Measurements from ENCODE around the gene ATP2C2. TPM values are rescaled to one million over a fixed set of nuclear protein-coding genes. Genes with fewer than 3 reads are reported as not detected.
"Not testable (repeated sequence)": the region's sequence is repeated elsewhere in the genome, so short reads cannot be mapped to it uniquely, and the experiment has no call there.

The ATP2C2 gene, protein sequence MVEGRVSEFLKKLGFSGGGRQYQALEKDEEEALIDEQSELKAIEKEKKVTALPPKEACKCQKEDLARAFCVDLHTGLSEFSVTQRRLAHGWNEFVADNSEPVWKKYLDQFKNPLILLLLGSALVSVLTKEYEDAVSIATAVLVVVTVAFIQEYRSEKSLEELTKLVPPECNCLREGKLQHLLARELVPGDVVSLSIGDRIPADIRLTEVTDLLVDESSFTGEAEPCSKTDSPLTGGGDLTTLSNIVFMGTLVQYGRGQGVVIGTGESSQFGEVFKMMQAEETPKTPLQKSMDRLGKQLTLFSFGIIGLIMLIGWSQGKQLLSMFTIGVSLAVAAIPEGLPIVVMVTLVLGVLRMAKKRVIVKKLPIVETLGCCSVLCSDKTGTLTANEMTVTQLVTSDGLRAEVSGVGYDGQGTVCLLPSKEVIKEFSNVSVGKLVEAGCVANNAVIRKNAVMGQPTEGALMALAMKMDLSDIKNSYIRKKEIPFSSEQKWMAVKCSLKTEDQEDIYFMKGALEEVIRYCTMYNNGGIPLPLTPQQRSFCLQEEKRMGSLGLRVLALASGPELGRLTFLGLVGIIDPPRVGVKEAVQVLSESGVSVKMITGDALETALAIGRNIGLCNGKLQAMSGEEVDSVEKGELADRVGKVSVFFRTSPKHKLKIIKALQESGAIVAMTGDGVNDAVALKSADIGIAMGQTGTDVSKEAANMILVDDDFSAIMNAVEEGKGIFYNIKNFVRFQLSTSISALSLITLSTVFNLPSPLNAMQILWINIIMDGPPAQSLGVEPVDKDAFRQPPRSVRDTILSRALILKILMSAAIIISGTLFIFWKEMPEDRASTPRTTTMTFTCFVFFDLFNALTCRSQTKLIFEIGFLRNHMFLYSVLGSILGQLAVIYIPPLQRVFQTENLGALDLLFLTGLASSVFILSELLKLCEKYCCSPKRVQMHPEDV
- polyA plus RNA-seq (ENCODE audit: insufficient read length in 10 of 10): 1 to 10 TPM in 3 of 10 donors, under 1 TPM in 7; 0.27 to 1.9 (median 0.44) TPM
- long read RNA-seq, donor 1: 0 reads
- long read RNA-seq, donor 2: 0 reads
- long read RNA-seq, donor 3: 0 reads
- long read RNA-seq, donor 4: 0 reads
- long read RNA-seq, donor 5: 0 reads
- long read RNA-seq, donor 6, partial matches to known transcripts: 0 of 1 reads
- long read RNA-seq, donor 6, other reads (novel, unspliced or antisense): 0 of 1 reads
- long read RNA-seq, donor 7: 0 reads
- long read RNA-seq, donor 8: 0 reads
- long read RNA-seq, donor 9: 0 reads

DNA sequence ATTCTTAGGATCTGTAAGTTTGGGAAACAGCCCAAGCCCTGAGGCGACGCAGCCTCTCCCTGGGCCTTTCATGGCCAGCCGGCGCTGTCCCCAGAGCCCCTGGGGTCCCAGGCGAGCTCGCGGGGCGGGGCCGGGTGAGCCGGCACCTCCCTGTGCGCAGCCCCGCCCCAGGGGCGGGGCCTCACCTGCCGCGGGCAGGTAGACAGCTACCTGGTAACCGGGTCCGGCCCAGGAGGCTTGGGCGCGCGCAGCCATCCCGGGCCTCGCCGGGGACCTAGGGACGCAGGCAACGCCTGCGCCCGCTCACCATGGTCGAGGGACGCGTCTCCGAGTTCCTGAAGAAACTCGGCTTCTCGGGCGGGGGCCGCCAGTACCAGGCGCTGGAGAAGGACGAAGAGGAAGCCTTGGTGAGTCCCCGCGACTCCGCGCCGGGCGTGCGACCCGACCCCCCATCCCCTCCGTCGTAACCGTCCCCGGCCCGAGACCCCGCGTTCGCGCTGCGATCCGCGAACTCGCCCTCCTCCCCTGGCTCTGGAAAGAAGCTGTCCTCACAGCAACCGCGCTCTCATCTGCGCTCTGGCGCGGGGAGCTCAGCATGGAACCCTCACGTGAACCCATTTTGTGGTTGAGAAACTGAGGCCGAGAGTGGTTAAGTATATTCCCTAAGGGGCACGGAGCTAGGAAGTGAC, at the start of gene ATP2C2:
Gene ATP2C2 (plus strand): TSS at position 231 of the 689 bp plus-strand sequence. CDS start 78 bp downstream, at position 309.
- DNase-seq: no peak

DNA sequence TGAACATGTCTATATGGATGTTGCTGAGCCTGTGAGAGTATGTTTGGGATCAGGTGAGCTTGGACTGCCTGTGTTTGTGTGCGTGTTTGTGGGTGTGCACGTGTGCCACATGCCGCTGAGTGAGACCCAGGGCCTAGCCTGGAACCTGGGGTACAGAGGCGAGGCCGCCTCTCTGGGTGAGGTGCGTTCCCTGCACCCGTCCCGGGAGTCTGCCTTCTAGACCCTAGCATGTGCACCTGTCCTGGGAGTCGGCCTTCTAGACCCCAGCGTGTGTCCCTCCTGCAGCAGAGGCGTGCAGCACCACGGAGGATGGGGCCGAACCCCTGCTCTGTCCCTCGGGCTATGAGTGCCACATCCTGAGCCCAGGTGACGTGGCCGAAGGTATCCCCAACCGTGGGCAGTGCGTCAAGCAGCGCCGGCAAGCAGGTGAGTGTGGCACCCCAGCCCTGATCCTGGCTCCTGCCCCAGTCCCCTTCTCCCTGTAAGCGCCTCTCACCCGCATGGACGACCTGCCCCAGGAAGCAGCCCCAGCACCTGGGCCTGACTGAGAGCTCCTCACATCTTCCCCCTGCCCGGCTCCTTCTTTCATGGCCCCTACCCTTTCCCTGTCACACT, 49.1 kb upstream of the ATP2C2 start:
- no peak for DNase-seq

DNA sequence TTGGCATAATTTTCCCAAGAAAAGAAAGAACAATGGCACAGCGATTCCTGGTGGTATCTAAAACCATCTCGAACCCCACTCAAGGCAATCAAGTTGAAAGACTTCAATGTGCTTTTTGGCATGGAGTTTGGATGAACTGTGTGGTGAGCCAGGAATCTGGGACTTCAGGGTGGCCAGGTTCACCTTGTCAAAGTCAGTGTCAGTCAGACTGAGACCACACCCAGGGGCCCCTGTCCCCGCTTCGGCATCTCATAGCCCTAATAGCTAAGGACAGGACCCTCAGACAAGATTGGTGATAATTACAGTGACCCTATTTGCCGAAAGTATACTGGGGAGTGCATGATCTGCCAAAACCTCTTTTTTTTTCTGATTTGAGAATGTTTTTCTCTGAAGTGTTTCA, 47.8 kb upstream of the ATP2C2 start:
- no peak for DNase-seq

DNA sequence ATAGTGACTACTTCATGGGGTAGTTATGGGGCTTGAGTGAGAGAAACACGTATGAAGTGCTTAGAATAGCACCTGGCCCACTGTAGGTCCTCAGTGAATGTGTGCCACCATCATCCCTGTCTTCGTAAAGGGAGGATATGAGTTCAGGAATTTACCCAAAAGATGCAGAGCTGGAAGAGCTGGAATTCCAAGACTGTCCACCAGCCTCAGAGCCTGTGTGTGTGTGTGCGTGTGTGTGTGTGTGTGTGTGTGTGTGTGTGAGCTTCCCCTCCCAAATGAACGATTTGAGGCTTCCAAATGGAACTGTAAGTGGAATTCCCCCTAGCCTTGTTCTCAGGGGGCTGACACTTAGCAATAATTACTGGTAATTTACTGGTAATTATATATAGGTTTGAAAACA, 46.4 kb upstream of the ATP2C2 start:
- DNase-seq: no peak

- no peak for DNase-seq
Measured at GRCh38 chr16:84322749-84323148, 45.6 kb upstream of the ATP2C2 start.

- DNase-seq: no peak
Measured at GRCh38 chr16:84323606-84324005, 44.7 kb upstream of the ATP2C2 start.

- no peak for DNase-seq
Measured at GRCh38 chr16:84324434-84325262, 43.7 kb upstream of the ATP2C2 start.

GRCh38 chr16:84326545-84326944, 41.8 kb upstream of the ATP2C2 start:
- no peak for DNase-seq

GRCh38 chr16:84327926-84328505, 40.3 kb upstream of the ATP2C2 start:
- DNase-seq: no peak

GRCh38 chr16:84329016-84329415, 39.3 kb upstream of the ATP2C2 start:
- no peak for DNase-seq

- no peak for DNase-seq
Measured at GRCh38 chr16:84329843-84330684, 38.3 kb upstream of the ATP2C2 start.

GRCh38 chr16:84330685-84331050, 37.7 kb upstream of the ATP2C2 start:
- no peak for DNase-seq

DNA sequence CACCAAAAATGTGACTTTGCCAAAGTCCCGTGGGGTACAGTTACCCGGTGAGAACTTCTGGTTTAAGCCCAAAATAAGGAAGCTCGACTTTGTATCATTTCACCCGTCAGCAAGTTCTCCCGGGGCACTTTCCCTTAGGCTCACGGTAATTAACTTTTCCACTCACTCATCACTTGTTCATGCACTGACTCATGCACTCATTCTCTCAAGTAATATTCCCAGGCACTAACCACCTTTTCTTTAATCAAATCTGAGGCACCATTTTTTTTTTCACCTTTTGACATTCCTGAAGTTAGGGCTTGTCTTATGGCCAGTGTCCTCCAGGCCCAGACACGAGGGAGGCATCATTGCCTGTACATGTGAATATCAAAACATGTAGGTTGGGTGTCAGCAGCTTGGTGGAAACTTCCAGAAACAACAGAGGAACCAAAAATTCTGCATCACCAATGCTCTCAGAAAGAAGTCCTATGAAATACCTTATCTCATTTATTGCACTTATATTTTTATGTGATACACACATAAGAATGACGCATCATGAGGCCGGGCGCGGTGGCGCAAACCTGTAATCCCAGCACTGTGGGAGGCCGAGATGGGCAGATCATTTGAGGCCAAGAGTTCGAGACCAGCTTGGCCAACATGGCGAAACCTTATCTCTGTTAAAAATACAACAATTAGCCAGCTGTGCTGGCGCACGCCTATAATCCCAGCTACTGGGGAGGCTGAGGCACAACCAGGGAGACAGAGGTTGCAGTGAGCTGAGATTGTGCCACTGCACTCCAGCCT, 36.1 kb upstream of the ATP2C2 start:
- DNase-seq: no peak

DNA sequence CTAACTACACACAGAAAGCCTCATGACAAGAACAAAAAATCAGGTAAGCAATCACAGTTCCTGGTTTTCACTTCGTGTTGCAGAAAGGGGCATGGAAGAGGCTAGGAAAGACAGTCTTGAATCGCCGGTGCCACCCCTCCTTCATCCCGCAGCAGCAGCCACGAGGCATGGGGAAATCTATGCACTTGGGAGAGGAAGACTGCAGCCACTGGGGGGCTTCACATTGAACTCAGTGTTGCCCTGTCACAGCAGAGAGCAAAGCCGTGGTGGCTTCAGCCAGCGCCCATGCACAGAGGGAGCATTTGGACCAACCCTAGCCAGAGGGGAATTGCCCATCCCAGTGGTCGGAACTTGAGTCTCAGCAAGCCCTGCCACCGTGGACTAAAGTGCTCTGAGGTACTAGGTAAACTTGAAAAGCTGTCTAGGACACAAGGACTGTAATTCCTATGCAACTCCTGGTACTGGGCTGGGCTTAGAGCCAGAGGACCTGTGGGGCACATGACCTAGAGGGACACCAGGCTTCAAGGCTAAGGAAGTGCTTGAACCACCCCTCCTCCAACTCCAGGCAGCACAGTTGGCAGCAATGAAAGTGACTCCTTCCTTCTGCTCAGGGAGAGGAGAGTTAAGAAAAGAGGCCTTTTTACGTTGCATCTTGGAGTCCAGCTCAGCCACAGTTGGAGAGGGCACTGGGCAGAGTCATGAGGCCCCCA, 35.2 kb upstream of the ATP2C2 start:
- no peak for DNase-seq

GRCh38 chr16:84334058-84334457, 34.3 kb upstream of the ATP2C2 start:
- DNase-seq: no peak

DNA sequence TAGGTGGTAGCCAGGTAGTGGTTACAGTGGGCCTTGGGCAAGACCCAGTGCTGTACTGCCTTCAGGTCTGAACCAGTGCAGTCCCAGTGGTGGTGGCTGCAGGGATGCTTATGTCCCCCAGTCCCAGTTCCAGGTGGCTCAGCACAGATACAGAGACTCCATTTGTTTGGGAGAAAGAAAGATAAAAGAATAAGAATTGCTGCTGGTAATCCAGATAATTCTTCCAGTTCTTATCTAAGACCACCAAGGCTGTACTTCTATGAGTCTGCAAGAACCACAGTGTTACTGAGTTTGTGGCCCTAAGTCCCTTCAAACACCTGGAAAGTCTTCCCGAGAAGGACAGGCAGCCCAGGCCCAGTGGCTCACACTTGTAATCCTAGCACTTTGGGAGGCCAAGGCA, 33.9 kb upstream of the ATP2C2 start:
- DNase-seq: no peak

DNA sequence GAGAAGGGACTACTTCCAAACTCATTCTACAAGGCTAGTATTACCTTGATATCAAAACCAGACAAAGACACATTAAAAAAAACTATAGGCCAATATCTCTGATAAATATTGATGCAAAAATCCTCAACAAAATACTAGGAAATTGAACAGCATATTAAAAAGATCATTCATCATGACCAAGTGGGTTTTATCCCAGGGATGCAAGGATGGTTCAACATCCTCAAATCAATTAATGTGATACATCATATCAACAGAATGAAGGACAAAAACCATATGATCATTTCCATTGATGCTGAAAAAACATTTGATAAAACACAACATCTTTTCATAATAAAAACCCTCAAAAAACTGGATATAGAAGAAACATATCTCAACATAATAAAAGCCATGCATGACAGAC, 31.1 kb upstream of the ATP2C2 start:
- not testable (repeated sequence) for DNase-seq

All from muscle of back (tissue), 13 donors.